Testis (tissue), 2 donors: Measurements from ENCODE around the gene CA5A.

Experiments used
- POLR2A ChIP-seq: fragments of 450-650 bp; IDR thresholded peaks from one replicate; pipeline ENCODE4 v1.6.1; 2017; ENCODE audit warnings: antibody characterized with exemption, mild to moderate bottlenecking, moderate library complexity
- TF ChIP-seq, protein P1 (sequence below), 3 experiments: fragments of 450-650 bp in 2 of 3; fragments of 200-600 bp in 1 of 3; sonication (generic) in 1 of 3; IDR thresholded peaks; one replicate each; pipeline ENCODE4 v1.5.1; 2016 to 2019; ENCODE audit warnings: antibody characterized with exemption in 3 of 3, mild to moderate bottlenecking in 2 of 3, moderate library complexity in 1 of 3

DNA sequence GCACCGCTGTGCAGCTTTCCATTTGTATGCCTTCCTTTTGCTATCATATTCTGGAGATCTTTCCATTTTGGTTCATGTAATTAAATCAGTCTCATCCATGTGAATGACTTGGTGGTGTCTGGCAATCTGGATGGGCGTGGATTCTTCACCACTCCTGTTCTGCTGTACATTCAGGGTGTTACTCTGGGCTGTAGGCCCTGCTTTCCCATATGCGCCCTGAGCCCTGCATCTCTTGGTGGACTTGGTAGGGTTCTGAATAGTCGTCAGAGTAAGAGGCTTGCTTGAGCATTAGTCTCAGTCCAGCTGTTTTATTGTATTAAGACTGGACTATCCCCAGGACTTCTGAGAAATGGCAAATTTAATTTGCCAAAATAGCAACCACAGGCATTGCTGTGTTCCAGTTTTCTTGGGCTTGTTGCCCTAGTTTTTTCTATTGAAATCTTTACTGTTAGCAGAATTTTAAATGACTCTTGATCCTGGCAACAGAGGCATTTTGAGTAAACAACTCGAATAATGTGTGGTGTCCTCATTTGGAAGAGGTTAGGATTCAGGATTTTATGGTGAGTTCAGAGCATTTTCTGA lies 29.8 kb upstream of the CA5A start:
- TF ChIP-seq, protein P1, sequence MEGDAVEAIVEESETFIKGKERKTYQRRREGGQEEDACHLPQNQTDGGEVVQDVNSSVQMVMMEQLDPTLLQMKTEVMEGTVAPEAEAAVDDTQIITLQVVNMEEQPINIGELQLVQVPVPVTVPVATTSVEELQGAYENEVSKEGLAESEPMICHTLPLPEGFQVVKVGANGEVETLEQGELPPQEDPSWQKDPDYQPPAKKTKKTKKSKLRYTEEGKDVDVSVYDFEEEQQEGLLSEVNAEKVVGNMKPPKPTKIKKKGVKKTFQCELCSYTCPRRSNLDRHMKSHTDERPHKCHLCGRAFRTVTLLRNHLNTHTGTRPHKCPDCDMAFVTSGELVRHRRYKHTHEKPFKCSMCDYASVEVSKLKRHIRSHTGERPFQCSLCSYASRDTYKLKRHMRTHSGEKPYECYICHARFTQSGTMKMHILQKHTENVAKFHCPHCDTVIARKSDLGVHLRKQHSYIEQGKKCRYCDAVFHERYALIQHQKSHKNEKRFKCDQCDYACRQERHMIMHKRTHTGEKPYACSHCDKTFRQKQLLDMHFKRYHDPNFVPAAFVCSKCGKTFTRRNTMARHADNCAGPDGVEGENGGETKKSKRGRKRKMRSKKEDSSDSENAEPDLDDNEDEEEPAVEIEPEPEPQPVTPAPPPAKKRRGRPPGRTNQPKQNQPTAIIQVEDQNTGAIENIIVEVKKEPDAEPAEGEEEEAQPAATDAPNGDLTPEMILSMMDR (IDR thresholded peaks at IDR 0.05) = no peak
- TF ChIP-seq POLR2A = no peak
